Mesendoderm (in vitro differentiated cells): Measurements from ENCODE around the gene AADACL2.

Experiments
- DNase-seq: peaks from one replicate; pipeline ENCODE4 v3.0.0; 2013
- H2AK5ac ChIP-seq: 2 replicates; pipeline ENCODE4 v1.6.1; 2013; ENCODE audit warnings: low read length, inconsistent platforms
- H2BK120ac ChIP-seq: 2 replicates; pipeline ENCODE4 v1.6.1; 2013; ENCODE audit warnings: low read depth, mild to moderate bottlenecking, low read length, moderate library complexity, mixed read lengths
- H2BK15ac ChIP-seq: replicated peaks from 2 replicates; pipeline ENCODE4 v1.6.1; 2013; ENCODE audit warnings: low read depth, mild to moderate bottlenecking, moderate library complexity
- H2BK5ac ChIP-seq: 2 replicates; pipeline ENCODE4 v1.6.1; 2013; ENCODE audit warnings: low read length, inconsistent platforms
- H3K18ac ChIP-seq: 2 replicates; pipeline ENCODE4 v1.6.1; 2013; ENCODE audit warnings: mild to moderate bottlenecking, low read length, mixed read lengths
- H3K23ac ChIP-seq: one replicate; pipeline ENCODE4 v1.6.1; 2013; ENCODE audit warnings: low read length
- H3K27ac ChIP-seq: 2 replicates; pipeline ENCODE4 v1.5.1; 2013; ENCODE audit warnings: low read depth, mild to moderate bottlenecking, inconsistent platforms, low read length, moderate library complexity
- H3K27me3 ChIP-seq: 2 replicates; pipeline ENCODE4 v1.6.1; 2013; ENCODE audit warnings: low read length, control low read depth, mild to moderate bottlenecking, inconsistent platforms; ENCODE audit not compliant: insufficient read depth, poor library complexity
- H3K36me3 ChIP-seq: 2 replicates; pipeline ENCODE4 v1.6.1; 2013; ENCODE audit warnings: low read length, inconsistent platforms; ENCODE audit not compliant: control insufficient read depth, insufficient read depth
- H3K4ac ChIP-seq: one replicate; pipeline ENCODE4 v1.6.1; 2013; ENCODE audit warnings: low read depth, mild to moderate bottlenecking, low read length, moderate library complexity
- H3K4me1 ChIP-seq: 2 replicates; pipeline ENCODE4 v1.6.1; 2013; ENCODE audit warnings: low read depth, low read length, inconsistent platforms; ENCODE audit not compliant: control insufficient read depth
- H3K4me2 ChIP-seq: 2 replicates; pipeline ENCODE4 v1.6.1; 2013; ENCODE audit warnings: low read length
- H3K4me3 ChIP-seq: 2 replicates; pipeline ENCODE4 v1.5.1; 2013; ENCODE audit warnings: mild to moderate bottlenecking, low read length
- H3K56ac ChIP-seq: one replicate; pipeline ENCODE4 v1.6.1; 2013; ENCODE audit warnings: low read length
- H3K79me1 ChIP-seq: 2 replicates; pipeline ENCODE4 v1.6.1; 2013; ENCODE audit warnings: low read length, inconsistent platforms
- H3K79me2 ChIP-seq: 2 replicates; pipeline ENCODE4 v1.6.1; 2013; ENCODE audit warnings: mild to moderate bottlenecking, low read length; ENCODE audit not compliant: control insufficient read depth, insufficient read depth
- H3K9ac ChIP-seq: 2 replicates; pipeline ENCODE4 v1.6.1; 2013; ENCODE audit warnings: low read length, inconsistent platforms
- H4K5ac ChIP-seq: one replicate; pipeline ENCODE4 v1.6.1; 2013; ENCODE audit warnings: low read length
- H4K8ac ChIP-seq: one replicate; pipeline ENCODE4 v1.6.1; 2013; ENCODE audit warnings: low read depth, mild to moderate bottlenecking, control low read depth, low read length, moderate library complexity
- WGBS: extraction: QIAGEN DNeasy Blood & Tissue Kit; methylation state at CpG from one replicate; pipeline ENCODE4 v1.1.7; 2013; ENCODE audit warnings: low lambda C conversion rate, missing lambda C conversion rate; ENCODE audit not compliant: insufficient coverage; ENCODE audit errors: extremely low coverage; 5-methylcytosine and 5-hydroxymethylcytosine counted together

Gene AADACL2

GRCh38 chr3:151697496-151697895 is 36.2 kb upstream of the AADACL2 start:
- Histone ChIP-seq H3K23ac (no peak overlapping the region), H2BK120ac (no peak overlapping the region), H3K27ac (no peak overlapping the region), H3K27me3 (peaks cover 1% of the 10 kb centered on the region), H2BK15ac (no peak overlapping the region), H4K8ac (no peak overlapping the region), H3K79me2 (no peaks in the 10 kb centered on the region), H3K56ac (no peak overlapping the region), H3K18ac (no peak overlapping the region), H2BK5ac (no peak overlapping the region), H3K4ac (no peak overlapping the region), H2AK5ac (no peak overlapping the region), H3K9ac (no peak overlapping the region), H3K4me3 (no peak overlapping the region), H3K36me3 (no peaks in the 10 kb centered on the region), H3K79me1 (no peaks in the 10 kb centered on the region), H4K5ac (no peak overlapping the region), H3K4me1 (no peaks in the 10 kb centered on the region), H3K4me2 (no peak overlapping the region)
- DNase-seq, result no peak
- no CpG with 5 or more reads among the region's 5 CpGs for WGBS

GRCh38 chr3:151707216-151707615 is 26.5 kb upstream of the AADACL2 start:
- H2BK15ac ChIP-seq, result no peak overlapping the region
- H3K18ac ChIP-seq, result no peak overlapping the region
- no peak overlapping the region for H4K5ac ChIP-seq
- H3K4me1 ChIP-seq, result no peaks in the 10 kb centered on the region
- H3K56ac ChIP-seq, result no peak overlapping the region
- H3K4me2 ChIP-seq, result no peak overlapping the region
- no peak overlapping the region for H3K9ac ChIP-seq
- H3K36me3 ChIP-seq, result no peaks in the 10 kb centered on the region
- no peaks in the 10 kb centered on the region for H3K27me3 ChIP-seq
- H3K79me2 ChIP-seq, result no peaks in the 10 kb centered on the region
- H3K4me3 ChIP-seq, result no peak overlapping the region
- no peak overlapping the region for H4K8ac ChIP-seq
- no peak overlapping the region for H2AK5ac ChIP-seq
- H3K23ac ChIP-seq, result no peak overlapping the region
- no peak overlapping the region for H2BK5ac ChIP-seq
- no peak overlapping the region for H2BK120ac ChIP-seq
- no peak overlapping the region for H3K4ac ChIP-seq
- DNase-seq, result no peak
- H3K27ac ChIP-seq, result no peak overlapping the region
- no peaks in the 10 kb centered on the region for H3K79me1 ChIP-seq

- Histone ChIP-seq H3K4me2 (no peak overlapping the region), H3K4ac (no peak overlapping the region), H3K9ac (no peak overlapping the region), H4K8ac (no peak overlapping the region), H3K79me2 (no peaks in the 10 kb centered on the region), H3K4me3 (no peak overlapping the region), H3K4me1 (no peaks in the 10 kb centered on the region), H3K18ac (no peak overlapping the region), H3K56ac (no peak overlapping the region), H2BK120ac (no peak overlapping the region), H4K5ac (no peak overlapping the region), H2BK5ac (no peak overlapping the region), H3K79me1 (no peaks in the 10 kb centered on the region), H2BK15ac (no peak overlapping the region), H2AK5ac (no peak overlapping the region), H3K27ac (no peak overlapping the region), H3K36me3 (no peaks in the 10 kb centered on the region), H3K23ac (no peak overlapping the region), H3K27me3 (no peaks in the 10 kb centered on the region)
- peak; percentile 38 for DNase-seq
- WGBS, result no CpG with 5 or more reads among the region's 1 CpG
These were observed 24.9 kb upstream of the AADACL2 start for GRCh38 chr3:151708868-151709267.

GRCh38 chr3:151709847-151710246 is 23.9 kb upstream of the AADACL2 start:
- no peak overlapping the region for H3K4ac ChIP-seq
- H3K79me1 ChIP-seq, result no peaks in the 10 kb centered on the region
- H3K9ac ChIP-seq, result no peak overlapping the region
- WGBS, result no CpG with 5 or more reads among the region's 1 CpG
- H4K8ac ChIP-seq, result no peak overlapping the region
- no peaks in the 10 kb centered on the region for H3K27me3 ChIP-seq
- no peaks in the 10 kb centered on the region for H3K36me3 ChIP-seq
- H3K4me2 ChIP-seq, result no peak overlapping the region
- H3K18ac ChIP-seq, result no peak overlapping the region
- no peak overlapping the region for H3K23ac ChIP-seq
- no peak overlapping the region for H2BK5ac ChIP-seq
- no peak overlapping the region for H2AK5ac ChIP-seq
- no peak overlapping the region for H4K5ac ChIP-seq
- H3K79me2 ChIP-seq, result no peaks in the 10 kb centered on the region
- no peak overlapping the region for H2BK120ac ChIP-seq
- H3K4me1 ChIP-seq, result no peaks in the 10 kb centered on the region
- H3K4me3 ChIP-seq, result no peak overlapping the region
- no peak overlapping the region for H3K27ac ChIP-seq
- no peak overlapping the region for H3K56ac ChIP-seq
- H2BK15ac ChIP-seq, result no peak overlapping the region
- no peak for DNase-seq

- Histone ChIP-seq H3K79me2 (no peaks in the 10 kb centered on the region), H3K4me3 (no peak overlapping the region), H3K56ac (no peak overlapping the region), H3K4me1 (no peaks in the 10 kb centered on the region), H3K9ac (no peak overlapping the region), H3K27ac (no peak overlapping the region), H3K4me2 (no peak overlapping the region), H2BK120ac (no peak overlapping the region), H3K36me3 (no peaks in the 10 kb centered on the region), H4K8ac (no peak overlapping the region), H3K4ac (no peak overlapping the region), H3K18ac (no peak overlapping the region), H4K5ac (no peak overlapping the region), H2BK15ac (no peak overlapping the region), H2AK5ac (no peak overlapping the region), H3K23ac (no peak overlapping the region), H3K79me1 (no peaks in the 10 kb centered on the region), H2BK5ac (no peak overlapping the region), H3K27me3 (no peaks in the 10 kb centered on the region)
- no peak for DNase-seq
- WGBS, result no CpG with 5 or more reads among the region's 8 CpGs
These were observed 12.4 kb upstream of the AADACL2 start for GRCh38 chr3:151721294-151721693.

GRCh38 chr3:151722856-151723255 is 10.9 kb upstream of the AADACL2 start:
- Histone ChIP-seq H3K79me1 (no peaks in the 10 kb centered on the region), H3K4me2 (no peak overlapping the region), H3K4ac (no peak overlapping the region), H2BK120ac (no peak overlapping the region), H3K4me3 (no peak overlapping the region), H2BK15ac (no peak overlapping the region), H3K79me2 (no peaks in the 10 kb centered on the region), H3K27me3 (no peaks in the 10 kb centered on the region), H4K5ac (no peak overlapping the region), H3K23ac (no peak overlapping the region), H3K9ac (no peak overlapping the region), H3K18ac (no peak overlapping the region), H3K4me1 (no peaks in the 10 kb centered on the region), H3K36me3 (no peaks in the 10 kb centered on the region), H2BK5ac (no peak overlapping the region), H3K27ac (no peak overlapping the region), H4K8ac (no peak overlapping the region), H3K56ac (no peak overlapping the region), H2AK5ac (no peak overlapping the region)
- DNase-seq, result no peak
- WGBS, result no CpG with 5 or more reads among the region's 2 CpGs
